Mesenchymal stem cell (in vitro differentiated cells and primary cell): ENCODE data around the gene DYSF. TPM values are rescaled to one million over a fixed set of nuclear protein-coding genes. Genes with fewer than 3 reads are reported as not detected.
"Not testable (repeated sequence)": the region's sequence is repeated elsewhere in the genome, so short reads cannot be mapped to it uniquely, and the experiment has no call there.

Experiments
- DNase-seq: peaks from one replicate; pipeline ENCODE4 v3.0.0-alpha.2; 2013
- H2AFZ ChIP-seq: one replicate; pipeline ENCODE4 v1.6.1; 2013; ENCODE audit warnings: low read depth, mild to moderate bottlenecking, control low read depth, inconsistent platforms, low read length, moderate library complexity
- H2AK5ac ChIP-seq: 2 replicates; pipeline ENCODE4 v1.6.1; 2013; ENCODE audit warnings: low read length, moderate library complexity, mild to moderate bottlenecking, inconsistent platforms; ENCODE audit not compliant: severe bottlenecking
- H2BK120ac ChIP-seq: one replicate; pipeline ENCODE4 v1.6.1; 2013; ENCODE audit warnings: low read depth, mild to moderate bottlenecking, inconsistent platforms, low read length, moderate library complexity
- H2BK12ac ChIP-seq, 2 experiments: one replicate each; pipeline ENCODE4 v1.6.1; 2013; ENCODE audit warnings: inconsistent platforms in 2 of 2, low read length in 2 of 2, mild to moderate bottlenecking in 2 of 2, moderate library complexity in 2 of 2, control low read depth in 1 of 2
- H2BK15ac ChIP-seq: one replicate; pipeline ENCODE4 v1.6.1; 2013; ENCODE audit warnings: mild to moderate bottlenecking, low read depth, inconsistent platforms; ENCODE audit not compliant: poor library complexity, severe bottlenecking
- H2BK5ac ChIP-seq: 2 replicates; pipeline ENCODE4 v1.6.1; 2013; ENCODE audit warnings: low read depth, mild to moderate bottlenecking, low read length, control low read depth, inconsistent platforms; ENCODE audit not compliant: poor library complexity, severe bottlenecking
- H3K14ac ChIP-seq, 2 experiments: one replicate each; pipeline ENCODE4 v1.6.1; 2013; ENCODE audit warnings: inconsistent platforms in 2 of 2, low read length in 2 of 2, control low read depth in 1 of 2, mild to moderate bottlenecking in 1 of 2, moderate library complexity in 1 of 2
- H3K18ac ChIP-seq, 2 experiments: one replicate each; pipeline ENCODE4 v1.6.1; 2013; ENCODE audit warnings: inconsistent platforms in 2 of 2, low read length in 2 of 2, control low read depth in 1 of 2, low read depth in 1 of 2, mild to moderate bottlenecking in 1 of 2
- H3K23ac ChIP-seq, 2 experiments: one replicate each; pipeline ENCODE4 v1.6.1; 2013; ENCODE audit warnings: inconsistent platforms in 2 of 2, low read length in 2 of 2, mild to moderate bottlenecking in 2 of 2, moderate library complexity in 2 of 2, control low read depth in 1 of 2
- H3K27ac ChIP-seq: 2 replicates; pipeline ENCODE4 v1.5.1; 2013; ENCODE audit warnings: mild to moderate bottlenecking, moderate library complexity, low read length, control low read depth, inconsistent platforms; ENCODE audit not compliant: poor library complexity, severe bottlenecking
- H3K27me3 ChIP-seq, 2 experiments: 2 replicates each; pipeline versions ENCODE4 v1.6.1 to v1.7.0; 2013; ENCODE audit warnings: low read length in 2 of 2, mild to moderate bottlenecking in 2 of 2, moderate library complexity in 2 of 2, control low read depth in 1 of 2, inconsistent platforms in 1 of 2; ENCODE audit not compliant: control insufficient read depth in 1 of 2, insufficient read depth in 1 of 2
- H3K36me3 ChIP-seq, 2 experiments: 2 replicates each; pipeline versions ENCODE4 v1.6.1 to v1.7.0; 2013; ENCODE audit warnings: low read length in 2 of 2, control low read depth in 1 of 2, inconsistent platforms in 1 of 2, low read depth in 1 of 2, mild to moderate bottlenecking in 1 of 2; ENCODE audit not compliant: insufficient read depth in 2 of 2, control insufficient read depth in 1 of 2
- H3K4ac ChIP-seq, 2 experiments: one replicate each; pipeline ENCODE4 v1.6.1; 2013; ENCODE audit warnings: inconsistent platforms in 2 of 2, low read length in 2 of 2, mild to moderate bottlenecking in 2 of 2, moderate library complexity in 2 of 2, control low read depth in 1 of 2, low read depth in 1 of 2
- H3K4me1 ChIP-seq: 2 replicates; pipeline ENCODE4 v1.6.1; 2013; ENCODE audit warnings: low read depth, low read length, control low read depth; ENCODE audit not compliant: control insufficient read depth, insufficient read depth
- H3K4me2 ChIP-seq: 2 replicates; pipeline ENCODE4 v1.6.1; 2013; ENCODE audit warnings: low read length, mild to moderate bottlenecking, inconsistent platforms; ENCODE audit not compliant: poor library complexity, severe bottlenecking
- H3K4me3 ChIP-seq, 2 experiments: 2 replicates each; pipeline versions ENCODE4 v1.5.1 to v1.7.0; 2013; ENCODE audit warnings: low read length in 2 of 2, mild to moderate bottlenecking in 2 of 2, control low read depth in 1 of 2, low read depth in 1 of 2; ENCODE audit not compliant: insufficient read depth in 1 of 2
- H3K79me1 ChIP-seq: replicated peaks from 2 replicates; pipeline ENCODE4 v1.6.1; 2013; ENCODE audit warnings: mild to moderate bottlenecking, control low read depth, low read length, inconsistent platforms; ENCODE audit not compliant: poor library complexity, severe bottlenecking
- H3K9ac ChIP-seq: 2 replicates; pipeline ENCODE4 v1.7.0; 2013; ENCODE audit warnings: mild to moderate bottlenecking, low read length, moderate library complexity
- H3K9me3 ChIP-seq: 2 replicates; pipeline ENCODE4 v1.7.0; 2013; ENCODE audit warnings: mild to moderate bottlenecking, low read length; ENCODE audit not compliant: control insufficient read depth
- H4K8ac ChIP-seq: one replicate; pipeline ENCODE4 v1.6.1; 2013; ENCODE audit warnings: inconsistent platforms, mild to moderate bottlenecking, low read length, moderate library complexity
- H4K91ac ChIP-seq: one replicate; pipeline ENCODE4 v1.6.1; 2013; ENCODE audit warnings: mild to moderate bottlenecking, low read length, inconsistent platforms
- WGBS: methylation state at CpG from one replicate; pipeline ENCODE4 v1.1.7; 2013; ENCODE audit warnings: mixed read lengths; 5-methylcytosine and 5-hydroxymethylcytosine counted together
- polyA plus RNA-seq, 2 experiments: library from polyadenylated mRNA; stranded (reverse); fragments of 200-250 nt; gene quantifications; one replicate each; pipeline ENCODE4 v1.2.3, GENCODE V29; 2013

DYSF gene
- 0.33 TPM for polyA plus RNA-seq (2013, experiment 1 of 2)
- 0.37 TPM for polyA plus RNA-seq (2013, experiment 2 of 2)

DNA sequence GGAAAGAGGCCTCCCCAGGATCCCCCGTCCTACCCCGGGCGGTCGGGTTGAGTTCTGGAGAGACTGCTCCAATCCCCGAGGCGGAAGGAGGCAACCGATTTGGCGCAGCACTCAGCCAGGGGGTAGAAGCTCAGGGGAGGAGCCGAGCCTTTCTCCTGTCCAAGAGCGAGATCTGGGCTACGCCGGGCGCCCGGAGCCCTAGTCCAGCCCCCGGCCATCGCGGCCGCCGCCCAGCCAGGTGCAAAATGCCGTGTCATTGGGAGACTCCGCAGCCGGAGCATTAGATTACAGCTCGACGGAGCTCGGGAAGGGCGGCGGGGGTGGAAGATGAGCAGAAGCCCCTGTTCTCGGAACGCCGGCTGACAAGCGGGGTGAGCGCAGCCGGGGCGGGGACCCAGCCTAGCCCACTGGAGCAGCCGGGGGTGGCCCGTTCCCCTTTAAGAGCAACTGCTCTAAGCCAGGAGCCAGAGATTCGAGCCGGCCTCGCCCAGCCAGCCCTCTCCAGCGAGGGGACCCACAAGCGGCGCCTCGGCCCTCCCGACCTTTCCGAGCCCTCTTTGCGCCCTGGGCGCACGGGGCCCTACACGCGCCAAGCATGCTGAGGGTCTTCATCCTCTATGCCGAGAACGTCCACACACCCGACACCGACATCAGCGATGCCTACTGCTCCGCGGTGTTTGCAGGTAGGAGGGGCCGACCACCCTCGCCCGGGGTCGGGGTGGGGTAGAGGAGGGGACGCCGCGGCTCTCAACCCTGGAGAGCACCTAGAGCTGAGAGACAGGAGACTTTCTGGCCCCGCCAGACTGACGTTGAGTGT is at the start of gene DYSF:
TSS of gene DYSF (plus strand) at position 158 of the 817 bp plus-strand sequence.
- peak within 1 kb of the TSS; percentile 91 for H3K4me2 ChIP-seq
- H2BK120ac ChIP-seq: no peak within 1 kb of the TSS
- H4K91ac ChIP-seq: no peak within 1 kb of the TSS
- no peaks in the 10 kb centered on the region for H3K9me3 ChIP-seq
- peak within 1 kb of the TSS; percentile 9 for H2BK15ac ChIP-seq
- peaks cover 0 to 47% of the 10 kb centered on the region in 2 experiments for H3K27me3 ChIP-seq
- peaks cover 0 to 6% of the 10 kb centered on the region in 2 experiments for H3K36me3 ChIP-seq
- no peak within 1 kb of the TSS for H3K14ac ChIP-seq
- H3K18ac ChIP-seq: peak within 1 kb of the TSS in 1 of 2 experiments; percentile 49
- WGBS: 4% methylated on average over 62 of the region's 66 CpGs
- peak within 1 kb of the TSS; percentile 70 to 77 for H3K4me3 ChIP-seq
- H2BK12ac ChIP-seq: no peak within 1 kb of the TSS
- peaks cover 5% of the 10 kb centered on the region for H3K79me1 ChIP-seq
- peak; percentile 37 for DNase-seq
- peak within 1 kb of the TSS in 1 of 2 experiments; percentile 16 for H3K23ac ChIP-seq
- H3K4me1 ChIP-seq: peaks cover 42% of the 10 kb centered on the region
- peak within 1 kb of the TSS; percentile 24 for H2BK5ac ChIP-seq
- H2AK5ac ChIP-seq: peak within 1 kb of the TSS; percentile 92
- peak within 1 kb of the TSS; percentile 98 for H3K27ac ChIP-seq
- H2AFZ ChIP-seq: no peak within 1 kb of the TSS
- no peak within 1 kb of the TSS for H4K8ac ChIP-seq
- no peak within 1 kb of the TSS for H3K4ac ChIP-seq
- H3K9ac ChIP-seq: peak within 1 kb of the TSS; percentile 46

DNA sequence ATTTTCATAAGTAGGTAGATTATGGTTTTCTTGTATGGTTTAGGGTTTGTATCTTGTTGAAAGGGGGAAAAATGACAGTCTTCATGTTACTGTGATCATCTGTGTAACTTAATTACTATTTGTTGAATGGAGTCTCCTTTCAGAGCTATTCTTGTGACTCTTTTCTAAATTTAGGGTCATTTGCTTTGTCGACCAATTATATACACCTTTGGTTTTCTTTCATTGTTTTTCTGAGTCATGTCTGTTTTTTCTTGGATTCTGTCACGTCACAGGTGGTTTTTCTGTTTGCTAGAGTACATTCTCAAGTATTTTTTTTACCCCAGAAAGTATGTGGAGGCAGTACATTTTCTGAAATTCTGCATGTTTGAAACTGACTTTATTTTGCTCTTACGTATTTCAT is 43.8 kb upstream of the DYSF start:
- no peaks in the 10 kb centered on the region for H3K9me3 ChIP-seq
- H2BK120ac ChIP-seq: no peak overlapping the region
- no peak overlapping the region for H3K4ac ChIP-seq
- H3K18ac ChIP-seq: no peak overlapping the region
- no peak overlapping the region for H2AFZ ChIP-seq
- no peak overlapping the region for H2BK5ac ChIP-seq
- no peak overlapping the region for H3K27ac ChIP-seq
- H3K4me1 ChIP-seq: no peaks in the 10 kb centered on the region
- DNase-seq: no peak
- H3K9ac ChIP-seq: no peak overlapping the region
- no peaks in the 10 kb centered on the region for H3K27me3 ChIP-seq
- no peak overlapping the region for H3K4me2 ChIP-seq
- no peak overlapping the region for H2AK5ac ChIP-seq
- H3K14ac ChIP-seq: no peak overlapping the region
- H3K36me3 ChIP-seq: peaks cover 4 to 61% of the 10 kb centered on the region in 2 experiments
- H3K79me1 ChIP-seq: peaks cover 2% of the 10 kb centered on the region
- no peak overlapping the region for H2BK12ac ChIP-seq
- no peak overlapping the region for H2BK15ac ChIP-seq
- no peak overlapping the region for H4K91ac ChIP-seq
- H3K23ac ChIP-seq: no peak overlapping the region
- no peak overlapping the region for H4K8ac ChIP-seq
- WGBS: 98% methylated on average over 3 of the region's 3 CpGs
- no peak overlapping the region for H3K4me3 ChIP-seq

DNA sequence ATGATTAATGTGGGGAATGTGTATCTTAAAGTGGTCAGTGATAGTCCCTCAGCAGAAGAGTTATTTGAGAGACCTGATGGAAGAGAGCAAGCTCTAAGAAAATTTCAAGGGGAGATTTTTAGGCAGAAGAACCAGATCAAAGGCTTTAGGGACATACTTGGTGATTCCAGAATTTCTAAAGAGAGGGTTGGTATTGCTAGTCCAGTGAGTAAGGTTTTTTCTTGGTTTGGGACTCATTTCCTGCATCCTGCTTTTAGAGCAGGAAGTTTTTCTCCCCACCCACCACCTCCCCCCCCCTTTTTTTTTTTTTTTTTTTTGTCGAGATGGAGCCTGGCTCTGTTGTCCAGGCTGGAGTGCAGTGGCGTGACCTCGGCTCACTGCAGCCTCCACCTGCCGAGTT is 42.7 kb upstream of the DYSF start:
- no peak overlapping the region for H2AFZ ChIP-seq
- no peak overlapping the region for H2BK15ac ChIP-seq
- no peak overlapping the region for H2BK120ac ChIP-seq
- no peaks in the 10 kb centered on the region for H3K4me1 ChIP-seq
- H3K23ac ChIP-seq: no peak overlapping the region
- H2AK5ac ChIP-seq: no peak overlapping the region
- peaks cover 2% of the 10 kb centered on the region for H3K79me1 ChIP-seq
- H3K4me2 ChIP-seq: no peak overlapping the region
- no peak overlapping the region for H3K9ac ChIP-seq
- H3K14ac ChIP-seq: no peak overlapping the region
- no peak overlapping the region for H3K4me3 ChIP-seq
- no peak overlapping the region for H3K27ac ChIP-seq
- no peak overlapping the region for H4K91ac ChIP-seq
- H3K27me3 ChIP-seq: no peaks in the 10 kb centered on the region
- H4K8ac ChIP-seq: no peak overlapping the region
- no CpG with 5 or more reads among the region's 4 CpGs for WGBS
- H3K4ac ChIP-seq: no peak overlapping the region
- H2BK12ac ChIP-seq: no peak overlapping the region
- peaks cover 4 to 51% of the 10 kb centered on the region in 2 experiments for H3K36me3 ChIP-seq
- peak; percentile 2 for DNase-seq
- no peaks in the 10 kb centered on the region for H3K9me3 ChIP-seq
- no peak overlapping the region for H2BK5ac ChIP-seq
- no peak overlapping the region for H3K18ac ChIP-seq

DNA sequence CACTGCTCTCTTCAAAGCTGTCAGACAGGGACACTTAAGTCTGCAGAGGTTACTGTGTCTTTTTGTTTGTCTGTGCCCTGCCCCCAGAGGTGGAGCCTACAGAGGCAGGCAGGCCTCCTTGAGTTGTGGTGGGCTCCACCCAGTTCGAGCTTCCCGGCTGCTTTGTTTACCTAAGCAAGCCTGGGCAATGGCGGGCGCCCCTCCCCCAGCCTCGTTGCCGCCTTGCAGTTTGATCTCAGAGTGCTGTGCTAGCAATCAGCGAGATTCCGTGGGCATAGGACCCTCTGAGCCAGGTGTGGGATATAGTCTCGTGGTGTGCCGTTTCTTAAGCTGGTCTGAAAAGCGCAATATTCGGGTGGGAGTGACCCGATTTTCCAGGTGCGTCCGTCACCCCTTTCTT is 36.5 kb upstream of the DYSF start:
- H2AK5ac ChIP-seq, H3K23ac ChIP-seq, H3K4ac ChIP-seq, H3K4me1 ChIP-seq, H3K27ac ChIP-seq, H3K79me1 ChIP-seq, H3K18ac ChIP-seq, H3K14ac ChIP-seq, H3K4me2 ChIP-seq, H3K27me3 ChIP-seq, H4K91ac ChIP-seq, H2BK5ac ChIP-seq, H2BK12ac ChIP-seq, H3K9me3 ChIP-seq, H2BK15ac ChIP-seq, H2BK120ac ChIP-seq, DNase-seq, H4K8ac ChIP-seq, H2AFZ ChIP-seq, H3K9ac ChIP-seq: not testable (repeated sequence)
- Histone ChIP-seq H3K4me3 (peak overlapping the region in 1 of 2 experiments; percentile 46), H3K36me3 (peaks cover 0 to 37% of the 10 kb centered on the region in 2 experiments)
- WGBS: no CpG with 5 or more reads among the region's 15 CpGs
